Adrenal gland (tissue), 12 donors: ENCODE measurements around the gene SLC46A3. TPM values are rescaled to one million over a fixed set of nuclear protein-coding genes. Genes with fewer than 3 reads are reported as not detected.
A peak's percentile ranks its signal among the peaks of the same experiment; 100 is the strongest.

ENCODE experiments used
- DNase-seq, 7 donors: peaks; one replicate each; pipeline ENCODE4 v3.0.0-alpha.2; 2019 to 2020
- H3K27ac ChIP-seq, 5 donors: fragments of 200-600 bp; sonication (generic) in 4 of 5; 1 replicate in 3 of 5; 2 replicates in 2 of 5; pipeline versions ENCODE4 v1.5.1 to v1.8.0; 2016 to 2020; ENCODE audit warnings: mild to moderate bottlenecking in 1 of 5
- H3K27me3 ChIP-seq: fragments of 200-600 bp; 2 replicates; pipeline ENCODE4 v1.8.0; 2021
- H3K36me3 ChIP-seq, 2 donors: fragments of 200-600 bp; replicated peaks in 1 of 2; 1 replicate in 1 of 2; 2 replicates in 1 of 2; pipeline versions ENCODE4 v1.5.1 to v1.8.0; 2018 to 2022
- H3K4me1 ChIP-seq, 2 donors: fragments of 200-600 bp; replicated peaks in 1 of 2; 1 replicate in 1 of 2; 2 replicates in 1 of 2; pipeline versions ENCODE4 v1.5.1 to v1.8.0; 2018 to 2021
- H3K4me3 ChIP-seq, 4 donors: fragments of 200-600 bp; sonication (generic) in 3 of 4; one replicate each; pipeline ENCODE4 v1.5.1; 2016 to 2018
- H3K9me3 ChIP-seq, 3 donors: fragments of 200-600 bp; sonication (generic) in 1 of 3; replicated peaks in 1 of 3; 1 replicate in 2 of 3; 2 replicates in 1 of 3; pipeline versions ENCODE4 v1.5.1 to v1.8.0; 2016 to 2021
- POLR2A ChIP-seq, 2 donors: fragments of 450-650 bp; IDR thresholded peaks; one replicate each; pipeline ENCODE4 v1.6.1; 2017; ENCODE audit warnings: antibody characterized with exemption in 2 of 2, mild to moderate bottlenecking in 2 of 2, moderate library complexity in 1 of 2
- WGBS, 4 donors: extraction: QIAGEN DNeasy Blood & Tissue Kit in 2 of 4; methylation state at CpG; one replicate each; pipeline versions ENCODE4 v1.1.5 to v1.1.7; 2013 to 2017; 5-methylcytosine and 5-hydroxymethylcytosine counted together
- intact Hi-C, 2 donors: fragments of 100-400 bp; cut with DNase I; formaldehyde crosslinking; loops; one replicate each; pipeline versions ENCODE4 v1.14.1 to v1.15.0; 2022 to 2023
- polyA plus RNA-seq, 3 donors: library from polyadenylated mRNA; stranded (reverse); fragments of 200-250 nt in 2 of 3; fragments of 350-450 nt in 1 of 3; fragmentation: Illumina TruSeq in 1 of 3; extraction: RNeasy Lipid Tissue Mini Kit (QIAGEN cat#74804) in 1 of 3; gene quantifications; one replicate each; pipeline ENCODE4 v1.2.3, GENCODE V29; 2013 to 2014
- total RNA-seq, 9 donors: library from RNA; depleted of rRNA in 4 of 9; stranded (reverse); fragments of >200 nt in 4 of 9; fragments of 120-200 nt in 1 of 9; fragmentation: NEBNext Ultra II Directional in 1 of 9; extraction: Animal tissue kit (Norgen Biotek cat#: 25700) in 1 of 9; gene quantifications; one replicate each; pipeline versions ENCODE4 v1.1.0 to v1.2.4, GENCODE V29; 2013 to 2023
- TF ChIP-seq, protein P1 (sequence below), 6 experiments: fragments of 450-650 bp in 4 of 6; fragments of 200-600 bp in 2 of 6; sonication (generic) in 1 of 6; IDR thresholded peaks; 1 replicate in 5 of 6; 2 replicates in 1 of 6; pipeline versions ENCODE4 v1.5.1 to v1.8.0; 2016 to 2021; ENCODE audit warnings: antibody characterized with exemption in 6 of 6, mild to moderate bottlenecking in 2 of 6, moderate library complexity in 1 of 6
- donor health status: healthy with polysubstance abuse.
- donor health status: Bipolar disorder and iron deficiency.
- donor health status: DM: yes; HTN: yes; CAD: no.
- donor health status: DM: no; HTN: no; CAD: no.
- donor health status: DM: no; HTN: no; CAD: no.
- donor health status: DM: yes; HTN: yes; CAD: no.

SLC46A3 gene
- total and polyA plus RNA-seq, 12 donors = 10.1 to 87.4 (median 32.6) TPM

DNA sequence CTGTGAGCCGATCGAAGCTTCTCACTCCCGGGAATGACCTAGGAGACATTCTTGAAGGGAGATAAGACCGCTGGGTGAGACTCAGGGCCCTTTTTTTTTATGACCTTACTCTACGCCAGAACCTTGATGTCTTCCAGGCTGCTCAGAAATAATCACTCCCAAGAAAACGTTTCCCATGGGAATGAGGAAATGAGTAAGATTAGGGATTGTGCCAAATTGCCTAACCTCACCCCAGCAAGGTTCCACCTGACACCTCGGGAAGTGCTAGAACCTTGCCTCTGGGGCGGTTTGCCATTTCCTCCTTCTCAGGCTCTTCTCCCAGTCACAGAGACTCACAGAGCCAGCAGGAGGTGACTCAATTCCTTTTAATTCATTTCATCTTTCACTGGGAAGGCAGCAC is 2.3 kb downstream of the SLC46A3 start:
- peak overlapping the region in 1 of 4 donors; percentile 30 for H3K4me3 ChIP-seq
- no peaks in the 10 kb centered on the region for H3K36me3 ChIP-seq
- H3K4me1 ChIP-seq = peaks cover 7 to 28% of the 10 kb centered on the region in 2 donors
- H3K27ac ChIP-seq = peak overlapping the region in 3 of 5 donors; percentile 28 to 48 (median 35)
- intact Hi-C loops = loop anchor here in 1 of 2 donors (10.0 kb wide), 1 partner anchor 78 kb away; no protein-coding TSS in a partner anchor
- H3K27me3 ChIP-seq = no peaks in the 10 kb centered on the region
- H3K9me3 ChIP-seq = no peaks in the 10 kb centered on the region
- 17 to 26% (median 23%) methylated on average over 8 of the region's 8 CpGs for WGBS, 4 donors
- TF ChIP-seq POLR2A (IDR thresholded peaks at IDR 0.05) = no peak
- TF ChIP-seq, protein P1, sequence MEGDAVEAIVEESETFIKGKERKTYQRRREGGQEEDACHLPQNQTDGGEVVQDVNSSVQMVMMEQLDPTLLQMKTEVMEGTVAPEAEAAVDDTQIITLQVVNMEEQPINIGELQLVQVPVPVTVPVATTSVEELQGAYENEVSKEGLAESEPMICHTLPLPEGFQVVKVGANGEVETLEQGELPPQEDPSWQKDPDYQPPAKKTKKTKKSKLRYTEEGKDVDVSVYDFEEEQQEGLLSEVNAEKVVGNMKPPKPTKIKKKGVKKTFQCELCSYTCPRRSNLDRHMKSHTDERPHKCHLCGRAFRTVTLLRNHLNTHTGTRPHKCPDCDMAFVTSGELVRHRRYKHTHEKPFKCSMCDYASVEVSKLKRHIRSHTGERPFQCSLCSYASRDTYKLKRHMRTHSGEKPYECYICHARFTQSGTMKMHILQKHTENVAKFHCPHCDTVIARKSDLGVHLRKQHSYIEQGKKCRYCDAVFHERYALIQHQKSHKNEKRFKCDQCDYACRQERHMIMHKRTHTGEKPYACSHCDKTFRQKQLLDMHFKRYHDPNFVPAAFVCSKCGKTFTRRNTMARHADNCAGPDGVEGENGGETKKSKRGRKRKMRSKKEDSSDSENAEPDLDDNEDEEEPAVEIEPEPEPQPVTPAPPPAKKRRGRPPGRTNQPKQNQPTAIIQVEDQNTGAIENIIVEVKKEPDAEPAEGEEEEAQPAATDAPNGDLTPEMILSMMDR (IDR thresholded peaks at IDR 0.05) = no peak
- peak in 6 of 7 donors; percentile 49 to 71 (median 60) for DNase-seq

DNA sequence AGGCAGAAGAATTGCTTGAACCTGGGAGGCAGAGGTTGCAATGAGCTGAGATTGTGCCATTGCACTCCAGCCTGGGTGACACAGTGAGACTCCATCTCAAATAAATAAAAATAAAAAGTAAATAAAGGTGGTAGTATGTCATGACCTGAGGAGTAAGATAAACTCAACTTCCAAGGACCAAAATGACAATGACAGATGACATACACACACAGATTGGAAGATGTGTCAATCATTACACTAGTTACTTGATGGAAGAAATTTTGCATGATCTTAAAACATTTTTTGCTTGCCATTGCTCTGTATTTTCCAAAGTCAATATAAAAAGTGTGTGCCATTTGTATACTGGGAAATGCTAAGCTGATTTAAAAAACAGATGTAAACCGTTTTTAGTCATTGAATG is 4.1 kb downstream of the SLC46A3 start:
- Histone ChIP-seq H3K27me3 (no peaks in the 10 kb centered on the region), H3K4me3 (no peak overlapping the region), H3K9me3 (no peaks in the 10 kb centered on the region), H3K4me1 (peaks cover 7 to 27% of the 10 kb centered on the region in 2 donors), H3K36me3 (no peaks in the 10 kb centered on the region), H3K27ac (no peak overlapping the region)
- TF ChIP-seq, protein P1 (IDR thresholded peaks at IDR 0.05) = no peak
- no peak for TF ChIP-seq POLR2A (IDR thresholded peaks at IDR 0.05)
- intact Hi-C loops = loop anchor here in 1 of 2 donors (10.0 kb wide), 1 partner anchor 80 kb away; no protein-coding TSS in a partner anchor
- DNase-seq = no peak
- 89 to 97% (median 96%) methylated on average over 1 of the region's 1 CpG for WGBS, 4 donors

DNA sequence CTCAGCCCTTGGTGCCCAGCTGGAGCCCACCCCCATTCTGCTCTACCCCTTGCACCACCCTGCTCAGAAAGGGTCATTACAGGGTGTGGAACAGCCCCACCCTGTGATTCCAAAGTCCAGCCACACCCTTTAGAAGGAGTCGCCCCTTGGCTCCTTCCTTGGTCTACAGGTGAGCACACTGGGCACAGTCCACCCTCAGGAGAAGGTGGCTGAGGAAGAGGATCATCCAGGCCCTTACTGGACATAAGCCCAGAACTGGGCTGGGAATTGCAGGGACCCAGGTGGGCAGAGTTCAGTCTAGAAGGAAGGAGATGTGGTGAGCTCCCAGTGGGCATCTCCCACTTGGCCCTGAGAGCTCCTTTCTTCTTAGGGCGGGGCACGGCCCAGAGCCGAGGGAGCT is 8.6 kb downstream of the SLC46A3 start:
- WGBS, 4 donors = 90 to 95% (median 90%) methylated on average over 3 to 4 of the region's 4 CpGs
- Histone ChIP-seq H3K4me1 (no peaks in the 10 kb centered on the region), H3K27me3 (no peaks in the 10 kb centered on the region), H3K27ac (no peak overlapping the region), H3K9me3 (no peaks in the 10 kb centered on the region), H3K36me3 (no peaks in the 10 kb centered on the region), H3K4me3 (no peak overlapping the region)
- no peak for DNase-seq
- TF ChIP-seq, protein P1 (IDR thresholded peaks at IDR 0.05) = no peak
- TF ChIP-seq POLR2A (IDR thresholded peaks at IDR 0.05) = no peak
- intact Hi-C loops = loop anchor here in 1 of 2 donors (10.0 kb wide), 1 partner anchor 85 kb away; no protein-coding TSS in a partner anchor

DNA sequence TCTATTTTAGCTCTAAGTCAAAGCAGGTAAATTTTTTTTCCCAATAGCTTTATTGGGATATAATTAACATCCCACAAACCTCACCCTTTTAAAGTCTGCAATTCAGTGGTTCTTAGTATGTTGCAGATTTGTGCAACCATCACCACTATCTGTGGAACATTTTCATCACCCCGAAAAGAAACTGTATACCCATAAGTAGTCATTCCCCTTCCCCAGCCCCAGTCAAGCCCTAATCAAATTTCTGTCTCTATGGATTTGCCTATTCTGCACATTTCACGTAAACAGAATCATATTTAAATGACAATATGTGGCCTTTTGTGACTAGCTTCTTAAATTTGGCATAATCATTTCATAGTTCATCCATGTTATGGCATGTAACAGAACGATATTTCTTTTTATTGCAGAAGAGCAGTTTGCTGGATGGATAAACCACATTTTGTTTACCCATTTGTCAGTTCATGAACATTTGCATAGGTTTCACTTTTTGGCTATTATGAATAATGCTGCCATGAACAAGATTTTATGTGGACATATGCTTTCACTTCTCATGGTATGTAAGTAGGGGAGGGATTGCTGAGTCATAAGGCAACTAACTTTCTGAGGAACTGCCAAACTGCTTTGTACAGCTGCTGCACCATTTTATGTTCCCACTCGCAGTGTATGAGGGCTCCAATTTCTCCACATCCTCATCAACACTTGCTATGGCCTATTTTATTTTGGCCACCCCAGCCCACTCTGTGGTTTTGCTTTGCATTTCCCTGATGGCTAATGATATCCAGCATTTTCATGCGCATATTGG is 10.9 kb downstream of the SLC46A3 start:
- no peaks in the 10 kb centered on the region for H3K9me3 ChIP-seq
- H3K27ac ChIP-seq = peak overlapping the region in 1 of 5 donors; percentile 38
- no peak for DNase-seq
- TF ChIP-seq POLR2A (IDR thresholded peaks at IDR 0.05) = no peak
- TF ChIP-seq, protein P1 (IDR thresholded peaks at IDR 0.05) = no peak
- H3K27me3 ChIP-seq = no peaks in the 10 kb centered on the region
- 80 to 83% (median 82%) methylated on average over 5 of the region's 5 CpGs for WGBS, 4 donors
- H3K4me3 ChIP-seq = no peak overlapping the region
- H3K36me3 ChIP-seq = no peaks in the 10 kb centered on the region
- H3K4me1 ChIP-seq = peaks cover 0 to 5% of the 10 kb centered on the region in 2 donors
- intact Hi-C loops = no loop called here
